NCI-H2196 treated with DMSO at 0.1 percent for 48 hours (cell line): ENCODE data around the gene ZC3H13.

Source experiments
- DNase-seq: peaks from one replicate; lab custom pipeline; 2025; ENCODE audit not compliant: unreplicated experiment; lab: John Stamatoyannopoulos, UW

Gene ZC3H13

GRCh38 chr13:46071590-46072249 lies 19.2 kb upstream of the ZC3H13 start:
- no peak for DNase-seq

GRCh38 chr13:46063292-46063691 lies 10.7 kb upstream of the ZC3H13 start:
- DNase-seq, result no peak

GRCh38 chr13:46062185-46062584 lies 9.6 kb upstream of the ZC3H13 start:
- no peak for DNase-seq

- DNase-seq, result no peak
These were observed 6.9 kb upstream of the ZC3H13 start for GRCh38 chr13:46059405-46059804.

- no peak for DNase-seq
These were observed 5.7 kb upstream of the ZC3H13 start for GRCh38 chr13:46058268-46058667.

GRCh38 chr13:46057256-46058015 lies 4.9 kb upstream of the ZC3H13 start:
- DNase-seq, result no peak

- no peak for DNase-seq
These were observed 841 bp upstream of the ZC3H13 start for GRCh38 chr13:46053162-46054012.

- no peak for DNase-seq
These were observed 603 bp downstream of the ZC3H13 start for GRCh38 chr13:46051968-46052318.

GRCh38 chr13:46050771-46051170 lies 1.8 kb downstream of the ZC3H13 start:
- DNase-seq, result no peak

GRCh38 chr13:46045424-46045823 lies 7.1 kb downstream of the ZC3H13 start:
- DNase-seq, result no peak

GRCh38 chr13:46043647-46044046 lies 8.9 kb downstream of the ZC3H13 start:
- no peak for DNase-seq

GRCh38 chr13:46041419-46041839 lies 11.1 kb downstream of the ZC3H13 start:
- no peak for DNase-seq

- DNase-seq, result no peak
These were observed 11.8 kb downstream of the ZC3H13 start for GRCh38 chr13:46040763-46041162.

GRCh38 chr13:46039411-46040182 lies 12.9 kb downstream of the ZC3H13 start:
- DNase-seq, result no peak

GRCh38 chr13:46038296-46038695 lies 14.2 kb downstream of the ZC3H13 start:
- DNase-seq, result no peak

- no peak for DNase-seq
These were observed 17.5 kb downstream of the ZC3H13 start for GRCh38 chr13:46035066-46035465.

- no peak for DNase-seq
These were observed 20.2 kb downstream of the ZC3H13 start for GRCh38 chr13:46032341-46032740.

- DNase-seq, result no peak
These were observed 20.8 kb downstream of the ZC3H13 start for GRCh38 chr13:46031581-46032263.

- DNase-seq, result no peak
These were observed 27.4 kb downstream of the ZC3H13 start for GRCh38 chr13:46025157-46025556.

GRCh38 chr13:46022481-46022880 lies 30.1 kb downstream of the ZC3H13 start:
- no peak for DNase-seq
